Activated naive CD8-positive, alpha-beta T cell (primary cell): ENCODE data around the gene SUPT3H.

ENCODE experiments used
- H3K27ac Mint-ChIP-seq: one replicate; pipeline ENCODE4 v1.8.0; 2021; ENCODE audit warnings: mixed read lengths
- H3K27me3 Mint-ChIP-seq: one replicate; pipeline ENCODE4 v1.8.0; 2021; ENCODE audit warnings: mixed read lengths
- H3K36me3 Mint-ChIP-seq: one replicate; pipeline ENCODE4 v1.8.0; 2021; ENCODE audit warnings: mixed read lengths
- H3K4me1 Mint-ChIP-seq: one replicate; pipeline ENCODE4 v1.8.0; 2021; ENCODE audit warnings: low read depth, mixed read lengths
- H3K4me3 Mint-ChIP-seq: one replicate; pipeline ENCODE4 v1.8.0; 2021; ENCODE audit warnings: mild to moderate bottlenecking, mixed read lengths
- H3K9me3 Mint-ChIP-seq: one replicate; pipeline ENCODE4 v1.8.0; 2021; ENCODE audit warnings: low read depth, mixed read lengths

SUPT3H gene

GRCh38 chr6:44942201-44942600, 435.5 kb downstream of the SUPT3H start:
- H3K9me3 Mint-ChIP-seq: peaks cover 37% of the 10 kb centered on the region
- H3K27ac Mint-ChIP-seq: no peak overlapping the region
- no peak overlapping the region for H3K4me3 Mint-ChIP-seq
- H3K36me3 Mint-ChIP-seq: peaks cover 46% of the 10 kb centered on the region
- no peaks in the 10 kb centered on the region for H3K27me3 Mint-ChIP-seq
- peaks cover 37% of the 10 kb centered on the region for H3K4me1 Mint-ChIP-seq

- H3K4me3 Mint-ChIP-seq: no peak overlapping the region
- H3K36me3 Mint-ChIP-seq: peaks cover 33% of the 10 kb centered on the region
- peaks cover 49% of the 10 kb centered on the region for H3K4me1 Mint-ChIP-seq
- H3K27ac Mint-ChIP-seq: no peak overlapping the region
- H3K27me3 Mint-ChIP-seq: no peaks in the 10 kb centered on the region
- H3K9me3 Mint-ChIP-seq: peaks cover 27% of the 10 kb centered on the region
Observed at GRCh38 chr6:44940367-44940766, 437.4 kb downstream of the SUPT3H start.

- Mint-ChIP-seq H3K36me3 (peaks cover 15% of the 10 kb centered on the region), H3K27me3 (no peaks in the 10 kb centered on the region), H3K4me1 (peaks cover 65% of the 10 kb centered on the region), H3K4me3 (peak overlapping the region; percentile 31), H3K9me3 (peaks cover 16% of the 10 kb centered on the region), H3K27ac (peak overlapping the region; percentile 87)
Observed at GRCh38 chr6:44935693-44936300, 441.9 kb downstream of the SUPT3H start.

DNA sequence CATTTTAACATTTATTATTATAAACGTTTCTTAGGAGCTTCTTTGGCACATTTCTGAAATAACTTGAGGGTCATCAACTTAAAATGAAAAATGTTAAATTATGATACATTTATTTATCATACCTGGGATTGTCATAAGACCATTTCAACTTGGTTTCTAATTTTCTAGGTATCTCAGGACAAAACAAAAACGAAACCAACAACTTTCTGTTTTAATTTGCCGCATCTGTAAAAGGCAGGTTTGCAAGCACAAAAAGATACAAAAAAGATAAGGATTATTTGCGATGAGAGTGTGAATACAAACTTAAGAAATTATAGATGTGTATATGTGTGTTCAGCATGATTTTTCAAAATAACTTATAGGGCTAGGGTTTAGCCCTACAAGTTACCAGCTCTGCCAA, 444.6 kb downstream of the SUPT3H start:
- peak overlapping the region; percentile 96 for H3K27ac Mint-ChIP-seq
- peak overlapping the region; percentile 94 for H3K4me3 Mint-ChIP-seq
- H3K27me3 Mint-ChIP-seq: no peaks in the 10 kb centered on the region
- peaks cover 61% of the 10 kb centered on the region for H3K4me1 Mint-ChIP-seq
- H3K9me3 Mint-ChIP-seq: peaks cover 3% of the 10 kb centered on the region
- H3K36me3 Mint-ChIP-seq: peaks cover 3% of the 10 kb centered on the region

- Mint-ChIP-seq H3K27me3 (no peaks in the 10 kb centered on the region), H3K9me3 (peaks cover 5% of the 10 kb centered on the region), H3K27ac (peak overlapping the region; percentile 96), H3K4me3 (peak overlapping the region; percentile 94), H3K36me3 (peaks cover 5% of the 10 kb centered on the region), H3K4me1 (peaks cover 61% of the 10 kb centered on the region)
Observed at GRCh38 chr6:44932651-44933091, 445.1 kb downstream of the SUPT3H start.

DNA sequence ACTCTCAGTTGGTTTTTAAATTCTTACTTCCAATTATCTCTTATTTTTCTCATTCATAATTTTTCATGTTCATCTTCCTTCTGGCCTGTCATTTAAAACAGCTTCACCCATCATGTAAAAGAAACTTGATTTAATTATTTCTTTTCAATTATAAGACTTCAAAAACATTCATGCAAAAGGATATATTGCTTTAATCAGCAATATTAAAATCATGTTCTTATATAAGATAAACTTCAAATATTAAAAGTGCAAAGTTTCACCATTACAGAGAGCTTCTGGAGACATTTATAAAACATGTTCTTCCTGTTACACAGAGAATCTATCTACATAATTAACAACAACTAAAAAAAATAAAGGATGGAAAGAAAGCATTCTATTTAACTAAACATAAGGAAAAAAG, 446.3 kb downstream of the SUPT3H start:
- H3K4me1 Mint-ChIP-seq: peaks cover 59% of the 10 kb centered on the region
- no peaks in the 10 kb centered on the region for H3K27me3 Mint-ChIP-seq
- peak overlapping the region; percentile 89 for H3K27ac Mint-ChIP-seq
- peaks cover 5% of the 10 kb centered on the region for H3K36me3 Mint-ChIP-seq
- H3K9me3 Mint-ChIP-seq: peaks cover 5% of the 10 kb centered on the region
- H3K4me3 Mint-ChIP-seq: peak overlapping the region; percentile 94

DNA sequence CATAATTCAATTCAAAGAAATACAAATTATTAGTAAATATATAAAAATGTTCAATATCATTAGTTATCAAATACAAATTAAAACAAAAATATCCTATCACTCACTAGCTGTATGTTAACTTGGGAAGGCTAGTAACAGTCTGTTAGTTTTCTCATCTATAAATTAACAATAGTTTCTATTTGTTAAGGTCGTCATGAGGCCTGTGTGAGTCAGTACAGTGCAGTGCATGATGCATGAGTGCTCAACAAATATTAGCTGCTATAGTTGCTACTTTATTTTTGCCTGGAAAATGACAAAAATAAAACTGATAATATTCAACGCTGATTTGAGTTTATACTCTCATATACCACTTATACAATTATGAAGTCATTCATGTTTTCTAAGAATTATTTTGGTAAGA, 451.2 kb downstream of the SUPT3H start:
- peaks cover 62% of the 10 kb centered on the region for H3K4me1 Mint-ChIP-seq
- no peak overlapping the region for H3K4me3 Mint-ChIP-seq
- no peak overlapping the region for H3K27ac Mint-ChIP-seq
- peaks cover 5% of the 10 kb centered on the region for H3K9me3 Mint-ChIP-seq
- peaks cover 7% of the 10 kb centered on the region for H3K36me3 Mint-ChIP-seq
- no peaks in the 10 kb centered on the region for H3K27me3 Mint-ChIP-seq

GRCh38 chr6:44925100-44925739, 452.5 kb downstream of the SUPT3H start:
- H3K27me3 Mint-ChIP-seq: no peaks in the 10 kb centered on the region
- H3K4me1 Mint-ChIP-seq: peaks cover 62% of the 10 kb centered on the region
- H3K27ac Mint-ChIP-seq: peak overlapping the region; percentile 81
- H3K36me3 Mint-ChIP-seq: peaks cover 11% of the 10 kb centered on the region
- peak overlapping the region; percentile 72 for H3K4me3 Mint-ChIP-seq
- H3K9me3 Mint-ChIP-seq: peaks cover 5% of the 10 kb centered on the region

GRCh38 chr6:44923444-44923843, 454.3 kb downstream of the SUPT3H start:
- no peaks in the 10 kb centered on the region for H3K27me3 Mint-ChIP-seq
- H3K27ac Mint-ChIP-seq: peak overlapping the region; percentile 86
- H3K4me3 Mint-ChIP-seq: peak overlapping the region; percentile 36
- H3K9me3 Mint-ChIP-seq: peaks cover 5% of the 10 kb centered on the region
- H3K36me3 Mint-ChIP-seq: peaks cover 12% of the 10 kb centered on the region
- H3K4me1 Mint-ChIP-seq: peaks cover 69% of the 10 kb centered on the region

GRCh38 chr6:44921798-44922197, 455.9 kb downstream of the SUPT3H start:
- peak overlapping the region; percentile 82 for H3K27ac Mint-ChIP-seq
- H3K4me3 Mint-ChIP-seq: peak overlapping the region; percentile 33
- peaks cover 9% of the 10 kb centered on the region for H3K36me3 Mint-ChIP-seq
- H3K9me3 Mint-ChIP-seq: no peaks in the 10 kb centered on the region
- H3K4me1 Mint-ChIP-seq: peaks cover 67% of the 10 kb centered on the region
- H3K27me3 Mint-ChIP-seq: no peaks in the 10 kb centered on the region

DNA sequence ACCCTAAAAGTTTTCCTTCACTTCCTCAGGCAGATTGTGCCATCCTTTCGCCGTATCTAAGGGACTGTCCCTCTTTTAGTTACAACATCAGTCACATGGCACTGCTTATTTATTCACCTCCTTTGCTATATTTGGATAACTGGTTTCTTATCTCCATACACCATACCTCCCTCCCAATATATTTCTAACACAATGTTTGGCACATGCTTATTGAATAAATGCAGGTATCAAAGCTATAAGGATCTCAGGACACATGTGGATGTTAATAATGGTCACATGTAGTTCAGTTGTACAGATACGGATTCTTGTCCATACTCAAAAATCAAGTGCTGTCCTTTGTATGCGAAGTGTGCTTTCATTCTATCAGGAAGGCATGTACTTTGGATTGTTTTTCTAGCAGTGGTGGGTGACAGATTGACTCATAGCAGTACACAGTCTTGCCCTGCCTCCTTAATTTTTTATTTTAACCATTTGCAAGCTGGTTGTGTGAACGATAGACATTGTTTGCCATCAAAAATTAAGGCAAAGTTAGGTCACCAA, 456.7 kb downstream of the SUPT3H start:
- peak overlapping the region; percentile 33 for H3K4me3 Mint-ChIP-seq
- H3K36me3 Mint-ChIP-seq: peaks cover 9% of the 10 kb centered on the region
- peak overlapping the region; percentile 82 for H3K27ac Mint-ChIP-seq
- no peaks in the 10 kb centered on the region for H3K9me3 Mint-ChIP-seq
- H3K4me1 Mint-ChIP-seq: peaks cover 67% of the 10 kb centered on the region
- H3K27me3 Mint-ChIP-seq: no peaks in the 10 kb centered on the region

GRCh38 chr6:44918671-44919296, 458.9 kb downstream of the SUPT3H start:
- no peaks in the 10 kb centered on the region for H3K27me3 Mint-ChIP-seq
- no peak overlapping the region for H3K4me3 Mint-ChIP-seq
- H3K27ac Mint-ChIP-seq: no peak overlapping the region
- H3K36me3 Mint-ChIP-seq: peaks cover 22% of the 10 kb centered on the region
- peaks cover 54% of the 10 kb centered on the region for H3K4me1 Mint-ChIP-seq
- H3K9me3 Mint-ChIP-seq: no peaks in the 10 kb centered on the region

DNA sequence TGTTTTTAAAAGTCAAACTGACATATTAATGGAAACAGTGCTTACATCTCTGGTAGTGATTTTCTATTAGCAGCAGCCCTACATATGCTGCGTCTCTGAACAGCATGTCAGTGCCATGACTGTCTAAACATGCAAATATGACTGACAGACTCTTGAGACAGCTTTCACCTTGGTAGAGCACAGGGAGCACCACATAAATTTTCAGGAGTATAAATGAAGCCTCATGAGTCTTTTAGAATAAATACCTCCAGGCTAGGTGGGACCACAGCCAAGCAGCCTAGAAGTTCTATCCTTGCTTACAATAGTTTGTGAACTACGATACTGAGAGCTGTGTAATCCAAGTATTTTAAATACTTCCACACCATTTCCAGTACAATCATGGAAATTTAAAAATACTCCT, 460.3 kb downstream of the SUPT3H start:
- Mint-ChIP-seq H3K27ac (no peak overlapping the region), H3K4me3 (no peak overlapping the region), H3K36me3 (peaks cover 29% of the 10 kb centered on the region), H3K27me3 (no peaks in the 10 kb centered on the region), H3K9me3 (no peaks in the 10 kb centered on the region), H3K4me1 (peaks cover 45% of the 10 kb centered on the region)

GRCh38 chr6:44915111-44915510, 462.6 kb downstream of the SUPT3H start:
- Mint-ChIP-seq H3K27me3 (no peaks in the 10 kb centered on the region), H3K4me3 (no peak overlapping the region), H3K36me3 (peaks cover 33% of the 10 kb centered on the region), H3K4me1 (peaks cover 27% of the 10 kb centered on the region), H3K9me3 (no peaks in the 10 kb centered on the region), H3K27ac (no peak overlapping the region)

DNA sequence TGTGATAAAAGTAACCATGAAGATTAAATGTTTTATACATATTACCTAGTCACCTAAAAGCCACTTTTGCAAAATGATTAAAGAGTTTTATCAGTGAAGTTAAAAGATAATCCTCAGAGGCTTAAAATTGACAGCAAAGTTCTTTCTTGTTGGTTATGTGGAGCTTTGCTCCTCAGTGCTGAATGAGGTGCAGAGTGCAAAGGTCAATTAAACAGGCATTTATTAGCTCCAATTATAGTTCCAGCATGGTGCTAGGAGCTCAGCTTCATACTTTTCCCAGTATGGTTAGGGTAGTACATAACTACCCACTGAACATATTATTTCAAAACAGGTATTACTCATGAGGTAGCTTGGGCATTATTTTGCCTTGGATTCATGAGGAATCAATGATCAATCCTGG, 463.6 kb downstream of the SUPT3H start:
- Mint-ChIP-seq H3K4me3 (no peak overlapping the region), H3K36me3 (peaks cover 35% of the 10 kb centered on the region), H3K4me1 (peaks cover 22% of the 10 kb centered on the region), H3K27ac (no peak overlapping the region), H3K9me3 (no peaks in the 10 kb centered on the region), H3K27me3 (no peaks in the 10 kb centered on the region)
